Astrocyte (in vitro differentiated cells and primary cell): ENCODE data around the gene FAHD1. TPM values are rescaled to one million over a fixed set of nuclear protein-coding genes. Genes with fewer than 3 reads are reported as not detected.

Experiments used
- DNase-seq: peaks from one replicate; pipeline ENCODE4 v3.0.0-alpha.2; 2010; ENCODE audit warnings: low read depth
- FAIRE-seq: peaks from 2 replicates; lab custom pipeline; 2011; peaks lifted over from hg19 to GRCh38; lab: Jason Lieb, UNC
- H2AFZ ChIP-seq: 2 replicates; pipeline ENCODE4 v1.6.0; 2012; ENCODE audit warnings: low read depth, low read length, inconsistent platforms
- H3K27ac ChIP-seq: 2 replicates; pipeline ENCODE4 v1.5.1; 2011; ENCODE audit warnings: low read depth, low read length, inconsistent platforms
- H3K27me3 ChIP-seq: 2 replicates; pipeline ENCODE4 v1.6.0; 2011; ENCODE audit warnings: low read length, inconsistent platforms; ENCODE audit not compliant: insufficient read depth
- H3K36me3 ChIP-seq: 2 replicates; pipeline ENCODE4 v1.5.1; 2011; ENCODE audit warnings: low read length, inconsistent platforms; ENCODE audit not compliant: insufficient read depth
- H3K4me1 ChIP-seq: 2 replicates; pipeline ENCODE4 v1.5.1; 2011; ENCODE audit warnings: low read length, inconsistent platforms; ENCODE audit not compliant: insufficient read depth
- H3K4me2 ChIP-seq: 2 replicates; pipeline ENCODE4 v1.6.0; 2012; ENCODE audit warnings: low read length, inconsistent platforms
- H3K4me3 ChIP-seq: 2 replicates; pipeline ENCODE4 v1.5.1; 2011; ENCODE audit warnings: low read depth, mild to moderate bottlenecking, low read length, inconsistent platforms; ENCODE audit not compliant: insufficient read depth
- H3K79me2 ChIP-seq: 2 replicates; pipeline ENCODE4 v1.6.0; 2012; ENCODE audit warnings: mild to moderate bottlenecking, low read length, inconsistent platforms; ENCODE audit not compliant: insufficient read depth
- H3K9ac ChIP-seq: 2 replicates; pipeline ENCODE4 v1.6.0; 2012; ENCODE audit warnings: mild to moderate bottlenecking, low read length, inconsistent platforms
- H3K9me3 ChIP-seq: 2 replicates; pipeline ENCODE4 v1.5.1; 2012; ENCODE audit warnings: low read depth, mild to moderate bottlenecking, low read length, inconsistent platforms; ENCODE audit not compliant: insufficient read depth
- H4K20me1 ChIP-seq: 2 replicates; pipeline ENCODE4 v1.6.0; 2012; ENCODE audit warnings: low read length, inconsistent platforms; ENCODE audit not compliant: insufficient read depth
- H3K27ac Mint-ChIP-seq: one replicate; pipeline ENCODE4 v1.8.0; 2021; ENCODE audit warnings: mild to moderate bottlenecking, mixed read lengths; ENCODE audit not compliant: unreplicated experiment
- H3K27me3 Mint-ChIP-seq: one replicate; pipeline ENCODE4 v1.8.0; 2021; ENCODE audit warnings: low read depth, mixed read lengths; ENCODE audit not compliant: unreplicated experiment
- H3K36me3 Mint-ChIP-seq: one replicate; pipeline ENCODE4 v1.8.0; 2021; ENCODE audit warnings: low read depth, mixed read lengths; ENCODE audit not compliant: unreplicated experiment
- H3K4me1 Mint-ChIP-seq: one replicate; pipeline ENCODE4 v1.8.0; 2021; ENCODE audit warnings: low read depth, mixed read lengths; ENCODE audit not compliant: unreplicated experiment
- H3K4me3 Mint-ChIP-seq: one replicate; pipeline ENCODE4 v1.8.0; 2021; ENCODE audit warnings: mild to moderate bottlenecking, moderate library complexity, mixed read lengths; ENCODE audit not compliant: unreplicated experiment
- H3K9me3 Mint-ChIP-seq: one replicate; pipeline ENCODE4 v1.8.0; 2021; ENCODE audit warnings: mild to moderate bottlenecking, mixed read lengths; ENCODE audit not compliant: unreplicated experiment
- CTCF ChIP-seq: IDR thresholded peaks from 2 replicates; pipeline ENCODE4 v1.5.1; 2011; ENCODE audit warnings: low read depth, mild to moderate bottlenecking, inconsistent platforms, low read length, moderate library complexity; ENCODE audit not compliant: insufficient read depth
- EZH2 ChIP-seq: IDR thresholded peaks from 2 replicates; pipeline ENCODE4 v1.6.1; 2012; ENCODE audit warnings: mild to moderate bottlenecking, low read length, inconsistent platforms; ENCODE audit not compliant: insufficient read depth
- total RNA-seq: library from RNA; stranded (reverse); gene quantifications from 2 replicates; pipeline ENCODE4 v1.2.1, GENCODE V29; 2021

The FAHD1 gene
- total RNA-seq, 1 donor from 2014 or later: 25.8 TPM

GRCh38 chr16:1818873-1819525 lies 8.0 kb upstream of the FAHD1 start:
- Mint-ChIP-seq H3K27me3 (no peaks in the 10 kb centered on the region), H3K9me3 (no peaks in the 10 kb centered on the region), H3K4me3 (no peak overlapping the region), H3K27ac (no peak overlapping the region), H3K4me1 (no peaks in the 10 kb centered on the region), H3K36me3 (peaks cover 9% of the 10 kb centered on the region)
- Histone ChIP-seq H3K9ac (no peak overlapping the region), H3K4me2 (no peak overlapping the region), H3K27ac (no peak overlapping the region), H3K79me2 (no peaks in the 10 kb centered on the region), H3K4me3 (no peak overlapping the region), H3K9me3 (no peaks in the 10 kb centered on the region), H3K36me3 (no peaks in the 10 kb centered on the region), H3K27me3 (no peaks in the 10 kb centered on the region), H4K20me1 (peaks cover 3% of the 10 kb centered on the region), H2AFZ (no peak overlapping the region), H3K4me1 (no peaks in the 10 kb centered on the region)
- DNase-seq: no peak
- no peak for TF ChIP-seq CTCF
- no peak for FAIRE-seq

GRCh38 chr16:1819611-1820010 lies 7.4 kb upstream of the FAHD1 start:
- Mint-ChIP-seq H3K4me3 (no peak overlapping the region), H3K36me3 (peaks cover 9% of the 10 kb centered on the region)

More at GRCh38 chr16:1819611-1820010, 7.4 kb upstream of the FAHD1 start:
- no peak overlapping the region for H3K9ac ChIP-seq
- no peaks in the 10 kb centered on the region for H3K9me3 Mint-ChIP-seq
- H3K36me3 ChIP-seq: no peaks in the 10 kb centered on the region
- no peak overlapping the region for H3K27ac ChIP-seq
- no peaks in the 10 kb centered on the region for H3K27me3 ChIP-seq
- no peak for DNase-seq
- no peaks in the 10 kb centered on the region for H3K79me2 ChIP-seq
- H3K4me1 Mint-ChIP-seq: no peaks in the 10 kb centered on the region
- no peaks in the 10 kb centered on the region for H3K9me3 ChIP-seq
- TF ChIP-seq EZH2 (no peak), CTCF (no peak)
- no peak overlapping the region for H2AFZ ChIP-seq
- no peak overlapping the region for H3K27ac Mint-ChIP-seq
- H3K4me3 ChIP-seq: no peak overlapping the region
- no peaks in the 10 kb centered on the region for H3K27me3 Mint-ChIP-seq
- H4K20me1 ChIP-seq: peaks cover 9% of the 10 kb centered on the region
- FAIRE-seq: no peak
- no peaks in the 10 kb centered on the region for H3K4me1 ChIP-seq
- no peak overlapping the region for H3K4me2 ChIP-seq
